Thyroid gland (tissue), 4 donors: ENCODE measurements around the gene FAM53B. TPM values are rescaled to one million over a fixed set of nuclear protein-coding genes. Genes with fewer than 3 reads are reported as not detected.

Experiments used
- DNase-seq, 2 donors: peaks; one replicate each; pipeline ENCODE4 v3.0.0-alpha.2; 2019
- H3K27ac ChIP-seq, 3 donors: fragments of 200-600 bp; sonication (generic); 1 replicate in 2 of 3; 2 replicates in 1 of 3; pipeline ENCODE4 v1.5.1; 2016 to 2019; ENCODE audit warnings: mild to moderate bottlenecking in 1 of 3, moderate library complexity in 1 of 3
- H3K27me3 ChIP-seq: fragments of 200-600 bp; sonication (generic); one replicate; pipeline ENCODE4 v1.5.1; 2019
- H3K36me3 ChIP-seq, 2 donors: fragments of 200-600 bp; sonication (generic); one replicate each; pipeline ENCODE4 v1.5.1; 2016 to 2019
- H3K4me1 ChIP-seq, 2 donors: fragments of 200-600 bp; sonication (generic); one replicate each; pipeline ENCODE4 v1.5.1; 2017 to 2019
- H3K4me3 ChIP-seq, 3 donors: fragments of 200-600 bp; sonication (generic); replicated peaks in 1 of 3; 1 replicate in 2 of 3; 2 replicates in 1 of 3; pipeline ENCODE4 v1.5.1; 2016; ENCODE audit warnings: mild to moderate bottlenecking in 1 of 3
- H3K9me3 ChIP-seq: fragments of 200-600 bp; sonication (generic); one replicate; pipeline ENCODE4 v1.5.1; 2017
- CTCF ChIP-seq, 6 experiments: fragments of 200-600 bp in 3 of 6; fragments of 450-650 bp in 3 of 6; sonication (generic) in 3 of 6; IDR thresholded peaks; one replicate each; pipeline ENCODE4 v1.5.1; 2016 to 2019; ENCODE audit warnings: antibody characterized with exemption in 6 of 6, mild to moderate bottlenecking in 2 of 6, inconsistent platforms in 1 of 6, moderate library complexity in 1 of 6
- POLR2A ChIP-seq, 2 donors: fragments of 450-650 bp; IDR thresholded peaks; one replicate each; pipeline ENCODE4 v1.6.1; 2017; ENCODE audit warnings: antibody characterized with exemption in 2 of 2, mild to moderate bottlenecking in 2 of 2, moderate library complexity in 1 of 2
- WGBS, 2 donors: methylation state at CpG; one replicate each; pipeline ENCODE4 v1.1.5; 2017; 5-methylcytosine and 5-hydroxymethylcytosine counted together
- intact Hi-C: fragments of 100-400 bp; cut with DNase I; formaldehyde crosslinking; loops from one replicate; pipeline ENCODE4 v1.15.1; 2023
- total RNA-seq, 4 donors: library from RNA; depleted of rRNA; stranded (reverse); fragments of >200 nt; gene quantifications; one replicate each; pipeline ENCODE4 v1.2.3, GENCODE V29; 2016

FAM53B gene
- total RNA-seq, 4 donors from 2014 or later: 37.6 to 96.3 (median 80.4) TPM

DNA sequence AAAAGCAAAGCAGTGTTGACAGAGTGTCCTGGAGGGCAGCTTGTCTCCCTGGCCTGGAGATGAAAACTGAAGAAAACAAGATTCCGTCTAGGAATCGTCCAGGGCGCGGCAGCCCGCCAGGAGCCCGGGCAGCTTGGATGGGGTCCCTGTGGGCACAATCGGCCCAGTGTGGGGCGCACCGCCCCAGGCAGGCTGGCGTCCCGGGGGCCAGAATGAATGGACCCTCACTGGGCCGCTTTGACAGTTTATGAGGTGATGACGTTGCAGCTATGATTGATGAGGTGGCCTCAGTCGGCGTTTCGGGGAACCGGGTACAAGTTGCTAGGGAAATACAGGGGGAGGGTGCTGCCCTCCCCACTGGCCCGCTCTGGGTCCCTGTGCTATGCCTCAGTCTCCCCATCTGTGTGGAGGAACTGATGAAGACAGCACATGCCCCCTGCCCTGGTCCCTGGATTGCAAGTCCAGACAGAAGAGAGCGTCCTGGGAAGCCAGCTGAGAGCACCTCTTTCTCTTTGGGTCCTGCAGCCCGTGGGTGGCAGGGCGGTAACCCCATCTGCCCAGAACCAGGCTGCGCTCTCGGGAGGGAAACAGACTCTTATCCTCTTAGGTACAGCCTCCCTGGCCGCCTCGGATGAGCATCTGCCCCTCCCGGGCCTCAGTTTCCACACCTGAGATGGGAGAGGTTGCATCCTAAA is 151.3 kb downstream of the FAM53B start:
- H3K9me3 ChIP-seq: no peaks in the 10 kb centered on the region
- intact Hi-C loops: no loop called here
- H3K27me3 ChIP-seq: no peaks in the 10 kb centered on the region
- WGBS, 2 donors: 93 to 95% methylated on average over 24 to 25 of the region's 26 CpGs
- peaks cover 19 to 33% of the 10 kb centered on the region in 2 donors for H3K4me1 ChIP-seq
- TF ChIP-seq CTCF (IDR thresholded peaks at IDR 0.05): no peak
- TF ChIP-seq POLR2A (IDR thresholded peaks at IDR 0.05): no peak
- no peak for DNase-seq
- H3K27ac ChIP-seq: peak overlapping the region in 1 of 3 donors; percentile 70
- H3K36me3 ChIP-seq: no peaks in the 10 kb centered on the region
- H3K4me3 ChIP-seq: no peak overlapping the region

GRCh38 chr10:124592101-124592500 is 152.1 kb downstream of the FAM53B start:
- WGBS, 2 donors: 66 to 94% methylated on average over 7 of the region's 7 CpGs
- TF ChIP-seq POLR2A (IDR thresholded peaks at IDR 0.05): no peak
- no peak for TF ChIP-seq CTCF (IDR thresholded peaks at IDR 0.05)
- no peak for DNase-seq
- Histone ChIP-seq H3K27me3 (no peaks in the 10 kb centered on the region), H3K36me3 (no peaks in the 10 kb centered on the region), H3K4me3 (no peak overlapping the region), H3K4me1 (peaks cover 14 to 28% of the 10 kb centered on the region in 2 donors), H3K9me3 (no peaks in the 10 kb centered on the region), H3K27ac (no peak overlapping the region)
- intact Hi-C loops: no loop called here

DNA sequence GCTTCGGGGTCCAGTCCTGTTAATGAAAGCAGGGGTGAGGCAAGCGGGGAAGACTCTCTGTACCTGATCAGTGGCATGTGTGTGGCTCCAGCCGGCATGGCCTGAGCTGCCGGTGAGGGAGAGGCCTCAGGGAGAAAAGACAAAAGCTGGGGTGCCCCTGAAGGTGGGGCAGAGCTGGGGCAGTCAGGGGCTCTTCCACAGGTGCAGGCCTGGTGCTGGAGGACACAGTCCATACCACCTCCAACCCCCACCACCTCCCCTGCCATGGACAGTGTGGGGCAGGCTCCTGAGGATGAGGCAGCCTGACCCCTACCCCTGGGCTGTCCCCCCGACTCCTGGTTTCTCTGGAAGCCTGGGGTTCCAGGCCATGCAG is 153.1 kb downstream of the FAM53B start:
- H3K27ac ChIP-seq: no peak overlapping the region
- H3K4me3 ChIP-seq: no peak overlapping the region
- intact Hi-C loops: no loop called here
- no peaks in the 10 kb centered on the region for H3K27me3 ChIP-seq
- TF ChIP-seq POLR2A (IDR thresholded peaks at IDR 0.05) (no peak), CTCF (IDR thresholded peaks at IDR 0.05) (no peak)
- no peak for DNase-seq
- peaks cover 14 to 27% of the 10 kb centered on the region in 2 donors for H3K4me1 ChIP-seq
- WGBS, 2 donors: 80 to 92% methylated on average over 4 of the region's 5 CpGs
- H3K9me3 ChIP-seq: no peaks in the 10 kb centered on the region
- H3K36me3 ChIP-seq: no peaks in the 10 kb centered on the region

DNA sequence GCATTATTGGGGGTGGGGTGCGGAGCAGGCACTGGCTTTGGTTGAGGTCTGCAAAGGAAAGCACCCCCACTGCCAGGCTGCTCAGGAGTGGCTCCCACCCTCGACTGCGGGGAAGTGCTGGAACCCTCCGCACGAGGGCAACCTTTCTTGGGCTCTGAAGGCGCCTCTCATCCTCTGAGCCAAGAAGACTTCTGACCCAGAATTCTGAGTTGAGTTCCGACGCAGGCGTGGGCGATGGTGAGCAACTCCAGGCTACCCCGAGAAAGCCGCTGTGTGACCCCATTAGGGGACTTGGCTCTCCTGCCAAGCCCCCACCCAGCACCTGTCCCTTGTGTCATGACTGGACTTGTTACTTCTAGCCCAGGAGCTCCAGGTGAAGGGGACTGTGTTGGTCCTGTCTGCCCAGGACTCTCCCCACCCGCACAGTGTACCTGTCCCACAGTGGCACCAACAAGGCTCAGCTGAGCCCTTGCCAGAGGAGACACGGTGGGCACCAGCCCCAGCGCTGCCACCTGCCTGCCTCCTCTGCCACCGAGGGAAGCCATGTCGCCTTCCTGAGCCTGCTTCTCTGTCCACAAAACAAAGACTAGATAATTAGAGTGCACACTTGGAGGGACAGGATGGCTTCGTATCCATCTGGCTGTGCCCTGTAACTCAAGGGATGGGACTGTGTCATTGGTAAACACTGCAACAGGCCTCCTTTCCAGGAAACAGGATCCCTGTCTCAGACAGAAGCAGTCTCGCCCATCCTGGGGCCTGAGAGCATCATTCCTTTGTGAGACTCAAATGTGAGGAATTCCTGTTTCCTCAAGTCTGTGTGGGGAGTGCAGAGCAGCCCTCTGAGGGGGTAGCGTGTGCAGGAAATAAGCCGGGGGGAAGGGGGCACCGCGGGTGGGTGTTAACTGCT is 153.7 kb downstream of the FAM53B start:
- Histone ChIP-seq H3K27me3 (no peaks in the 10 kb centered on the region), H3K4me3 (no peak overlapping the region), H3K9me3 (no peaks in the 10 kb centered on the region), H3K27ac (no peak overlapping the region), H3K36me3 (no peaks in the 10 kb centered on the region), H3K4me1 (peaks cover 14 to 27% of the 10 kb centered on the region in 2 donors)
- no peak for TF ChIP-seq POLR2A (IDR thresholded peaks at IDR 0.05)
- DNase-seq: no peak
- WGBS, 2 donors: 88 to 89% methylated on average over 21 to 23 of the region's 23 CpGs
- intact Hi-C loops: no loop called here

DNA sequence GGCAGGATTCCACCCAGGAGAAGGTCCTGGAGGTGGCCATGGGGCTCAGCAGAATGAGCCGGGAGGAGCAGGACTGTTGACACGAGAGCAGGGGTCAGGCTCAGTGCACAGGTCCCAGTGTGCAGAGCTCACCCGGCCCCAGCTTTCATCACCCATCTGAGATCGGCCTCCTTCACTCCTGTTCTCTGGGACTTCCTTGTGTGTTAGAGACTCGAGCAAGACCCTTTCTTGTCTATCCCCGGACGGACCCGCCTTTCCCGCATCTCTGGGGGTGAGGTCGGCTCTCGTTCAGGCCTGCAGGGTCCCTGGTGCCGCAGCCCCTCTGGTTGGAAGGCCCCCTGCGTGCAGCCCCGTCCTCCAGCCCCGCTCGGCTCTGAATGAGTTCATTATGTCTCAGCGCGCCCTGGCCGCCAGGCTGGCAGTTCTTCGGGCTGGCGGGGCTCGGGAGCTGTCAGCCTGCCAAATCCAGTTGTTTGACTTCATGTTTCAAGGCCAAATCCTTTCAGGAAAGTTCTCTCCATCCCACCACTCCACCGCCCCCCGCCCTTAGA is 154.6 kb downstream of the FAM53B start:
- 86 to 88% methylated on average over 21 to 23 of the region's 24 CpGs for WGBS, 2 donors
- Histone ChIP-seq H3K27ac (peak overlapping the region in 1 of 3 donors; percentile 67), H3K36me3 (no peaks in the 10 kb centered on the region), H3K9me3 (no peaks in the 10 kb centered on the region), H3K4me1 (peaks cover 14 to 27% of the 10 kb centered on the region in 2 donors), H3K4me3 (no peak overlapping the region), H3K27me3 (no peaks in the 10 kb centered on the region)
- intact Hi-C loops: no loop called here
- peak; percentile 24 to 42 for DNase-seq
- TF ChIP-seq POLR2A (IDR thresholded peaks at IDR 0.05) (no peak), CTCF (IDR thresholded peaks at IDR 0.05) (no peak)
